IMR-90 (cell line): ENCODE data around the gene FBXO3. TPM values are rescaled to one million over a fixed set of nuclear protein-coding genes. Genes with fewer than 3 reads are reported as not detected.
A peak's percentile ranks its signal among the peaks of the same experiment; 100 is the strongest.

ENCODE experiments used
- ATAC-seq: fragments of 200-7000 bp; cut with Tn5 transposase; 2 replicates; pipeline ENCODE4 v1.9.1; 2020; ENCODE audit warnings: low read depth, mild to moderate bottlenecking, moderate library complexity
- BruUV-seq: library from RNA; stranded (reverse); fragments of 400-500 nt; replicated peaks from 2 replicates; lab custom pipeline; 2021; lab: Mats Ljungman, UMichigan
- CTCF ChIA-PET: fragments of 300-600 bp; formaldehyde crosslinking; extraction: SDS; loops from one replicate; lab custom pipeline; 2021; ENCODE audit warnings: antibody characterized with exemption; lab: Yijun Ruan, JAX
- POLR2A ChIA-PET: fragments of 300-600 bp; sonication (Branson Sonifier 250); formaldehyde crosslinking; loops from one replicate; lab custom pipeline; 2022; ENCODE audit warnings: antibody characterized with exemption; ENCODE audit not compliant: unreplicated experiment; lab: Charles Lee
- DNase-seq: peaks from one replicate; pipeline ENCODE4 v3.0.0; 2013
- H2AFZ ChIP-seq: replicated peaks from 2 replicates; pipeline ENCODE3; 2013; ENCODE audit warnings: low read length, mild to moderate bottlenecking; ENCODE audit not compliant: poor library complexity
- H2AK5ac ChIP-seq: 2 replicates; pipeline ENCODE4 v1.6.1; 2013; ENCODE audit warnings: low read depth, low read length, inconsistent platforms
- H2AK9ac ChIP-seq: replicated peaks from 2 replicates; pipeline ENCODE3; 2013; ENCODE audit warnings: mild to moderate bottlenecking, low read depth, low read length, moderate library complexity; ENCODE audit not compliant: poor library complexity
- H2BK120ac ChIP-seq: 2 replicates; pipeline ENCODE4 v1.6.1; 2013; ENCODE audit warnings: low read depth, low read length, inconsistent platforms
- H2BK15ac ChIP-seq: 3 replicates; pipeline ENCODE4 v1.6.1; 2013; ENCODE audit warnings: low read depth, low read length, inconsistent platforms
- H2BK20ac ChIP-seq: 2 replicates; pipeline ENCODE4 v1.6.1; 2013; ENCODE audit warnings: low read depth, mild to moderate bottlenecking, inconsistent platforms, low read length, moderate library complexity
- H2BK5ac ChIP-seq: 2 replicates; pipeline ENCODE4 v1.6.1; 2013; ENCODE audit warnings: mild to moderate bottlenecking, low read depth, low read length, inconsistent platforms; ENCODE audit not compliant: poor library complexity, severe bottlenecking
- H3K14ac ChIP-seq: replicated peaks from 2 replicates; pipeline ENCODE4 v1.6.1; 2013; ENCODE audit warnings: low read depth, low read length, inconsistent platforms
- H3K18ac ChIP-seq: 2 replicates; pipeline ENCODE4 v1.6.1; 2013; ENCODE audit warnings: low read depth, low read length, control low read depth
- H3K23ac ChIP-seq: 2 replicates; pipeline ENCODE4 v1.6.1; 2013; ENCODE audit warnings: low read depth, low read length, inconsistent platforms
- H3K27ac ChIP-seq: 2 replicates; pipeline ENCODE4 v1.5.1; 2013; ENCODE audit warnings: mild to moderate bottlenecking, control low read depth, low read length; ENCODE audit not compliant: insufficient read depth
- H3K27me3 ChIP-seq: 2 replicates; pipeline ENCODE4 v1.6.1; 2013; ENCODE audit warnings: low read length; ENCODE audit not compliant: control insufficient read depth, insufficient read depth
- H3K36me3 ChIP-seq: 2 replicates; pipeline ENCODE4 v1.6.1; 2013; ENCODE audit warnings: low read length, mixed read lengths; ENCODE audit not compliant: control insufficient read depth, insufficient read depth
- H3K4ac ChIP-seq: 2 replicates; pipeline ENCODE4 v1.6.1; 2013; ENCODE audit warnings: low read depth, low read length, inconsistent platforms
- H3K4me1 ChIP-seq: 2 replicates; pipeline ENCODE4 v1.6.1; 2013; ENCODE audit warnings: low read length, mixed read lengths; ENCODE audit not compliant: control insufficient read depth, insufficient read depth
- H3K4me2 ChIP-seq: 2 replicates; pipeline ENCODE4 v1.6.1; 2013; ENCODE audit warnings: low read depth, mild to moderate bottlenecking, control low read depth, low read length, moderate library complexity
- H3K4me3 ChIP-seq: 2 replicates; pipeline ENCODE4 v1.5.1; 2013; ENCODE audit warnings: low read depth, mild to moderate bottlenecking, control low read depth, low read length, moderate library complexity; ENCODE audit not compliant: insufficient read depth
- H3K56ac ChIP-seq: 2 replicates; pipeline ENCODE4 v1.6.1; 2013; ENCODE audit warnings: low read length, inconsistent platforms; ENCODE audit not compliant: insufficient read depth; ENCODE audit errors: extremely low read depth
- H3K79me1 ChIP-seq, 2 experiments: 2 replicates each; pipeline ENCODE4 v1.6.1; 2013; ENCODE audit warnings: low read length in 2 of 2, inconsistent platforms in 1 of 2, low read depth in 1 of 2
- H3K9ac ChIP-seq: 2 replicates; pipeline ENCODE4 v1.6.1; 2013; ENCODE audit warnings: low read depth, low read length, control low read depth
- H3K9me1 ChIP-seq: 2 replicates; pipeline ENCODE4 v1.6.1; 2013; ENCODE audit warnings: low read length, inconsistent platforms; ENCODE audit not compliant: insufficient read depth
- H3K9me3 ChIP-seq: 2 replicates; pipeline ENCODE4 v1.6.1; 2013; ENCODE audit warnings: low read length; ENCODE audit not compliant: control insufficient read depth, insufficient read depth
- H4K20me1 ChIP-seq: 2 replicates; pipeline ENCODE4 v1.6.1; 2013; ENCODE audit warnings: low read length, inconsistent platforms; ENCODE audit not compliant: insufficient read depth
- H4K5ac ChIP-seq: 2 replicates; pipeline ENCODE4 v1.6.1; 2013; ENCODE audit warnings: mild to moderate bottlenecking, low read depth, low read length, control low read depth
- H4K8ac ChIP-seq, 2 experiments: 2 replicates each; pipeline ENCODE4 v1.6.1; 2013; ENCODE audit warnings: low read depth in 2 of 2, low read length in 2 of 2, control low read depth in 1 of 2, inconsistent platforms in 1 of 2
- H4K91ac ChIP-seq: 2 replicates; pipeline ENCODE4 v1.6.1; 2013; ENCODE audit warnings: low read depth, low read length, inconsistent platforms; ENCODE audit not compliant: insufficient read depth
- BHLHE40 ChIP-seq: fragments of 150-350 bp; IDR thresholded peaks from 2 replicates; pipeline ENCODE4 v1.6.1; 2016; ENCODE audit warnings: mild to moderate bottlenecking, low read depth, low read length
- CEBPB ChIP-seq: IDR thresholded peaks from 2 replicates; pipeline ENCODE4 v1.6.1; 2012; ENCODE audit warnings: low read depth, low read length, improper control_type of control experiment
- CHD1 ChIP-seq: IDR thresholded peaks from 2 replicates; pipeline ENCODE4 v1.6.1; 2012; ENCODE audit warnings: low read depth, low read length, improper control_type of control experiment
- FOS ChIP-seq: fragments of 150-350 bp; IDR thresholded peaks from 2 replicates; pipeline ENCODE4 v1.6.1; 2016; ENCODE audit warnings: low read depth, low read length
- MAFK ChIP-seq: IDR thresholded peaks from 2 replicates; pipeline ENCODE4 v1.6.1; 2012; ENCODE audit warnings: low read depth, low read length, improper control_type of control experiment
- MAZ ChIP-seq: IDR thresholded peaks from 2 replicates; pipeline ENCODE4 v1.6.1; 2012; ENCODE audit warnings: low read depth, mild to moderate bottlenecking, low read length, improper control_type of control experiment, moderate library complexity, borderline replicate concordance
- MXI1 ChIP-seq: IDR thresholded peaks from 2 replicates; pipeline ENCODE4 v1.6.1; 2012; ENCODE audit warnings: low read depth, mild to moderate bottlenecking, low read length, moderate library complexity, borderline replicate concordance
- NFE2L2 ChIP-seq: fragments of 150-350 bp; IDR thresholded peaks from 2 replicates; pipeline ENCODE4 v1.6.1; 2016; ENCODE audit warnings: low read depth, mild to moderate bottlenecking, low read length
- POLR2A ChIP-seq: IDR thresholded peaks from 2 replicates; pipeline ENCODE4 v1.6.1; 2012; ENCODE audit warnings: mild to moderate bottlenecking, low read depth, low read length
- RAD21 ChIP-seq: IDR thresholded peaks from 2 replicates; pipeline ENCODE4 v1.6.1; 2012; ENCODE audit warnings: low read length, improper control_type of control experiment
- RCOR1 ChIP-seq: IDR thresholded peaks from 2 replicates; pipeline ENCODE4 v1.6.1; 2012; ENCODE audit warnings: mild to moderate bottlenecking, low read length, improper control_type of control experiment; ENCODE audit not compliant: insufficient replicate concordance
- RFX5 ChIP-seq: IDR thresholded peaks from 2 replicates; pipeline ENCODE4 v1.8.0; 2012; ENCODE audit warnings: low read depth, mild to moderate bottlenecking, low read length, moderate library complexity
- SMC3 ChIP-seq: fragments of 150-350 bp; IDR thresholded peaks from 2 replicates; pipeline ENCODE4 v1.6.1; 2016; ENCODE audit warnings: low read depth, mild to moderate bottlenecking, antibody characterized with exemption, low read length, moderate library complexity
- WGBS, 2 experiments: methylation state at CpG; one replicate each; pipeline versions ENCODE4 v1.1.5 to v1.1.7; 2013; ENCODE audit warnings: missing lambda C conversion rate in 2 of 2; ENCODE audit not compliant: insufficient read length in 1 of 2; ENCODE audit errors: extremely low coverage in 2 of 2; 5-methylcytosine and 5-hydroxymethylcytosine counted together
- dilution Hi-C: fragments of 300-500 bp; cut with HindIII; formaldehyde crosslinking; loops from one replicate; pipeline ENCODE4 v1.14.3; 2018; ENCODE audit warnings: low sequenced_read_pairs; ENCODE audit not compliant: unreplicated experiment
- in situ Hi-C: fragments of 300-500 bp; cut with MboI; formaldehyde crosslinking; loops from 3 replicates; pipeline ENCODE4 v1.14.3; 2019; ENCODE audit warnings: low sequenced_read_pairs, inconsistent platforms, mixed read lengths
- intact Hi-C: fragments of 100-400 bp; cut with micrococcal nuclease; formaldehyde crosslinking; loops from 2 replicates; pipeline ENCODE4 v1.10.0; 2022
- polyA plus RNA-seq, 3 experiments: library from polyadenylated mRNA; depleted of rRNA; stranded (reverse); fragments of >200 nt; gene quantifications; 2 replicates each; pipeline ENCODE4 v1.2.3, GENCODE V29; 2012; ENCODE audit warnings: low replicate concordance in 1 of 3
- total RNA-seq: library from RNA; depleted of rRNA; stranded (reverse); fragments of >200 nt; gene quantifications from 2 replicates; pipeline ENCODE4 v1.2.3, GENCODE V29; 2012
- TF ChIP-seq, protein P1 (sequence below): fragments of 150-350 bp; IDR thresholded peaks from 2 replicates; pipeline ENCODE4 v1.6.1; 2017; ENCODE audit warnings: mild to moderate bottlenecking, antibody characterized with exemption, low read length, low read depth
- TF ChIP-seq, protein P2 (sequence below): fragments of 150-350 bp; IDR thresholded peaks from 2 replicates; pipeline ENCODE4 v1.6.1; 2016; ENCODE audit warnings: low read depth, mild to moderate bottlenecking, low read length, moderate library complexity, borderline replicate concordance
- TF ChIP-seq, protein P3 (sequence below): conservative IDR thresholded peaks from 2 replicates; pipeline ENCODE4 v1.5.1; 2012; ENCODE audit warnings: mild to moderate bottlenecking, low read depth, low read length, improper control_type of control experiment

FBXO3 gene
- total and polyA plus RNA-seq, 2 of the 4 experiments (the other 2 are of a cell fraction) = 26.2 to 51.1 TPM

DNA sequence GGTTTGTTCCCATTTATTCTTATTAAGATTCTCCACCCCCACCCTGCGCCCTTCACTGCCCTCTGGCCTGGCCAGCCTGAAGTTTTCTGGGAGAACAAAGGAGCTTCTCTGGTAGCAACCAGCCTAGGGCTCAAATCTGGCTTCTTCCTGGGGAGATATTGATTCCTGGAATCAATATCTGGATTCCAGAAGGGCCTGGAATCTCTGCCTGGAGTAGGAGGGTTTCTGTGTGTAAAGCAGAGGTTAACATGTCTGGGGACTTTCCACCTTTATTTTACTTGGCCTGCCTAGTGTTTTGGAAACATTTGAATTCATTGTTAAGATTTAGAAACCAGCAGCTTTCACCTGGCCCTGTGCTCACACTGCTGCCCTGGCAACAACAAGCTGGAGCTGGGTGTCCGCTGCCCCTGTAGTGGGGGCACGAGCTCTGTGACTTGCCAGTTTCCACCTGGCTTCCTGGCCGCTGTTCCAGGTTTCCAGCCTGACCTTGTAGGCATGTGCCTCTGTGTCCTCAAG, 79.2 kb downstream of the FBXO3 start:
- WGBS, 2 experiments = 89% methylated on average over 3 of the region's 4 CpGs; no CpG with 5 or more reads in 1 of the 2 experiments
- in situ Hi-C loops = no loop called here
- DNase-seq = no peak
- Histone ChIP-seq H3K9me1 (peaks cover 39% of the 10 kb centered on the region), H4K91ac (peak overlapping the region; percentile 64), H4K8ac (peak overlapping the region in 1 of 2 experiments; percentile 51; a peak in 1 of 4 replicates), H3K9me3 (no peaks in the 10 kb centered on the region), H3K36me3 (no peaks in the 10 kb centered on the region), H2AK9ac (peak overlapping the region; percentile 47), H3K14ac (peak overlapping the region; percentile 10), H3K27me3 (no peaks in the 10 kb centered on the region), H2BK20ac (peak overlapping the region; percentile 45; the same call in 1 of the 2 replicates), H2AFZ (peak overlapping the region; percentile 24), H3K4ac (peak overlapping the region; percentile 74), H4K20me1 (no peaks in the 10 kb centered on the region; the same call in 1 of the 2 replicates), H3K27ac (no peak overlapping the region), H3K4me3 (no peak overlapping the region), H2BK120ac (peak overlapping the region; percentile 64), H2BK5ac (peak overlapping the region; percentile 18), H2AK5ac (peak overlapping the region; percentile 74; the same call in 1 of the 2 replicates), H3K79me1 (peaks cover 0 to 45% of the 10 kb centered on the region in 2 experiments; a peak in 2 of 4 replicates), H3K23ac (peak overlapping the region; percentile 42), H3K4me1 (peaks cover 34% of the 10 kb centered on the region), H4K5ac (no peak overlapping the region; the same call in 1 of the 2 replicates), H3K18ac (no peak overlapping the region), H2BK15ac (peak overlapping the region; percentile 74; the same call in 2 of the 3 replicates), H3K4me2 (no peak overlapping the region), H3K9ac (no peak overlapping the region), H3K56ac (no peak overlapping the region)
- intact Hi-C loops = no loop called here
- TF ChIP-seq SMC3 = no peak
- no peak for TF ChIP-seq RAD21
- no peak for TF ChIP-seq MXI1
- TF ChIP-seq, protein P1, sequence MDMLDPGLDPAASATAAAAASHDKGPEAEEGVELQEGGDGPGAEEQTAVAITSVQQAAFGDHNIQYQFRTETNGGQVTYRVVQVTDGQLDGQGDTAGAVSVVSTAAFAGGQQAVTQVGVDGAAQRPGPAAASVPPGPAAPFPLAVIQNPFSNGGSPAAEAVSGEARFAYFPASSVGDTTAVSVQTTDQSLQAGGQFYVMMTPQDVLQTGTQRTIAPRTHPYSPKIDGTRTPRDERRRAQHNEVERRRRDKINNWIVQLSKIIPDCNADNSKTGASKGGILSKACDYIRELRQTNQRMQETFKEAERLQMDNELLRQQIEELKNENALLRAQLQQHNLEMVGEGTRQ = no peak
- TF ChIP-seq NFE2L2 = no peak
- TF ChIP-seq POLR2A = no peak
- TF ChIP-seq, protein P2, sequence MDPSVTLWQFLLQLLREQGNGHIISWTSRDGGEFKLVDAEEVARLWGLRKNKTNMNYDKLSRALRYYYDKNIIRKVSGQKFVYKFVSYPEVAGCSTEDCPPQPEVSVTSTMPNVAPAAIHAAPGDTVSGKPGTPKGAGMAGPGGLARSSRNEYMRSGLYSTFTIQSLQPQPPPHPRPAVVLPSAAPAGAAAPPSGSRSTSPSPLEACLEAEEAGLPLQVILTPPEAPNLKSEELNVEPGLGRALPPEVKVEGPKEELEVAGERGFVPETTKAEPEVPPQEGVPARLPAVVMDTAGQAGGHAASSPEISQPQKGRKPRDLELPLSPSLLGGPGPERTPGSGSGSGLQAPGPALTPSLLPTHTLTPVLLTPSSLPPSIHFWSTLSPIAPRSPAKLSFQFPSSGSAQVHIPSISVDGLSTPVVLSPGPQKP = no peak
- TF ChIP-seq, protein P3, sequence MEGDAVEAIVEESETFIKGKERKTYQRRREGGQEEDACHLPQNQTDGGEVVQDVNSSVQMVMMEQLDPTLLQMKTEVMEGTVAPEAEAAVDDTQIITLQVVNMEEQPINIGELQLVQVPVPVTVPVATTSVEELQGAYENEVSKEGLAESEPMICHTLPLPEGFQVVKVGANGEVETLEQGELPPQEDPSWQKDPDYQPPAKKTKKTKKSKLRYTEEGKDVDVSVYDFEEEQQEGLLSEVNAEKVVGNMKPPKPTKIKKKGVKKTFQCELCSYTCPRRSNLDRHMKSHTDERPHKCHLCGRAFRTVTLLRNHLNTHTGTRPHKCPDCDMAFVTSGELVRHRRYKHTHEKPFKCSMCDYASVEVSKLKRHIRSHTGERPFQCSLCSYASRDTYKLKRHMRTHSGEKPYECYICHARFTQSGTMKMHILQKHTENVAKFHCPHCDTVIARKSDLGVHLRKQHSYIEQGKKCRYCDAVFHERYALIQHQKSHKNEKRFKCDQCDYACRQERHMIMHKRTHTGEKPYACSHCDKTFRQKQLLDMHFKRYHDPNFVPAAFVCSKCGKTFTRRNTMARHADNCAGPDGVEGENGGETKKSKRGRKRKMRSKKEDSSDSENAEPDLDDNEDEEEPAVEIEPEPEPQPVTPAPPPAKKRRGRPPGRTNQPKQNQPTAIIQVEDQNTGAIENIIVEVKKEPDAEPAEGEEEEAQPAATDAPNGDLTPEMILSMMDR = no peak
- no peak for TF ChIP-seq MAZ
- no peak for TF ChIP-seq CEBPB
- TF ChIP-seq MAFK = no peak
- TF ChIP-seq FOS = no peak
- TF ChIP-seq RFX5 = no peak
- no peak for TF ChIP-seq BHLHE40
- TF ChIP-seq RCOR1 = no peak
- no peak for TF ChIP-seq CHD1
- ChIA-PET CTCF (no interaction called here), POLR2A (no interaction called here)
- dilution Hi-C loops = no loop called here
- BruUV-seq = no TSS peak
- ATAC-seq = no peak
